ENCODE results near the gene ATG7.

DNA sequence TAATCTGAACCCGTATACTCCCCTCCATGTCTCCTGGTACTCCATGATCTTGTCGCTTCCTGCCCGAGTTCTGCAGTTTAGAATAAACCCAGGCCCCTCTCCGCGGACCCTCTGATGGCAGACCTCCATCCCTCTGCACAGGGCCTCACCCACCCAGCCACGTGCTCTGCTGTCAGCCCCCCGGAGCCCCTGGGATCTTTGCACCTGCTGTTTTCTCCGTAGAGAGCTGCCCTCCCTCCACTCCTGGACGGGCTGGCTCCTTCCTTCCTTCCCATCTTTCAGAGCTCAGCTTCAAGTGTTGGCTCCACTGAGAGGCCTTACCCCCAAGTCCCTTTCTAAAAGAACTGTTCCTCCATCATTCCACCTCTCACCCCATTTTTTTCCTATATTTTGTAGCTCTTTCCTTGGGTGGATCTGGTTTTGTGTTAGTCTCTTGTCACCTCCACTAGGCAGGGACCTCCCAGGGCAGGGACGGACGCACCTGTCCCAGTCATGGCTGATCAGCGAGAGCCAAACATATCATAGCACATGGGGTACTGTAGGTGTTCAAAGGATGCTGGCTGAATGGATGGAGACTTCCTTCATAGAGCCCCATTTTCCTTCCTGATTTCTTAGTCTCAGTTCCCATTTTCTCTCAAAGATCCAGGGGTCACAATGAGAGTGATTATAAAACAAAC is 264.9 kb downstream of the ATG7 start:
- TF ChIP-seq POLR2A (IDR thresholded peaks at IDR 0.05; ENCODE audit: low read depth, low read length) (no peak), TAF1 (IDR thresholded peaks at IDR 0.05; ENCODE audit: borderline replicate concordance, low read depth, low read length) (no peak), CREB1 (IDR thresholded peaks at IDR 0.05; ENCODE audit: low read depth) (no peak)
